Activated CD4-positive, alpha-beta T cell treated with anti-CD3 and anti-CD28 coated beads, Interleukin-2, amount 10 ng/mL, durations not matched to agents 7 days and 5 days (primary cell): ENCODE measurements around the gene HEG1. TPM values are rescaled to one million over a fixed set of nuclear protein-coding genes. Genes with fewer than 3 reads are reported as not detected.

Source experiments
- CTCF ChIA-PET: fragments of 350-600 bp; sonication (Branson Sonifier 250); formaldehyde crosslinking; loops from one replicate; lab custom pipeline; 2021; ENCODE audit warnings: antibody characterized with exemption; lab: Charles Lee
- POLR2A ChIA-PET: fragments of 350-600 bp; sonication (Branson Sonifier 250); formaldehyde crosslinking; loops from one replicate; lab custom pipeline; 2021; ENCODE audit warnings: antibody characterized with exemption; lab: Charles Lee
- DNase-seq: peaks from one replicate; pipeline ENCODE4 v3.0.0-alpha.2; 2020
- H3K27ac Mint-ChIP-seq: one replicate; pipeline ENCODE4 v1.8.0; 2021; ENCODE audit warnings: mild to moderate bottlenecking, moderate library complexity, mixed read lengths
- H3K27me3 Mint-ChIP-seq: one replicate; pipeline ENCODE4 v1.8.0; 2021; ENCODE audit warnings: mixed read lengths
- H3K36me3 Mint-ChIP-seq: one replicate; pipeline ENCODE4 v1.8.0; 2021; ENCODE audit warnings: low read depth, mixed read lengths
- H3K4me1 Mint-ChIP-seq: one replicate; pipeline ENCODE4 v1.8.0; 2021; ENCODE audit warnings: mixed read lengths
- H3K4me3 Mint-ChIP-seq: one replicate; pipeline ENCODE4 v1.8.0; 2021; ENCODE audit warnings: mild to moderate bottlenecking, moderate library complexity, mixed read lengths
- H3K9me3 Mint-ChIP-seq: one replicate; pipeline ENCODE4 v1.8.0; 2021; ENCODE audit warnings: mixed read lengths
- total RNA-seq, 2 experiments: library from RNA; stranded (reverse); gene quantifications; one replicate each; pipeline ENCODE4 v1.2.3, GENCODE V29; 2021

Gene HEG1
- total RNA-seq, 2 experiments from 2014 or later: 26.6 to 30.4 TPM

GRCh38 chr3:125079675-125080045, 23.9 kb upstream of the HEG1 start:
- DNase-seq: no peak
- Mint-ChIP-seq H3K27ac (no peak overlapping the region), H3K4me1 (peaks cover 5% of the 10 kb centered on the region), H3K4me3 (no peak overlapping the region), H3K27me3 (peaks cover 11% of the 10 kb centered on the region), H3K36me3 (no peaks in the 10 kb centered on the region), H3K9me3 (no peaks in the 10 kb centered on the region)
- CTCF ChIA-PET: interaction anchor here (0.9 kb wide), 1 partner anchor 16 kb away, joined by 3 read pairs; no protein-coding TSS in a partner anchor
- POLR2A ChIA-PET: interaction anchor here (0.7 to 0.9 kb wide), 2 partner anchors 9 to 10 kb away, joined by 3 to 4 read pairs; no protein-coding TSS in a partner anchor

DNA sequence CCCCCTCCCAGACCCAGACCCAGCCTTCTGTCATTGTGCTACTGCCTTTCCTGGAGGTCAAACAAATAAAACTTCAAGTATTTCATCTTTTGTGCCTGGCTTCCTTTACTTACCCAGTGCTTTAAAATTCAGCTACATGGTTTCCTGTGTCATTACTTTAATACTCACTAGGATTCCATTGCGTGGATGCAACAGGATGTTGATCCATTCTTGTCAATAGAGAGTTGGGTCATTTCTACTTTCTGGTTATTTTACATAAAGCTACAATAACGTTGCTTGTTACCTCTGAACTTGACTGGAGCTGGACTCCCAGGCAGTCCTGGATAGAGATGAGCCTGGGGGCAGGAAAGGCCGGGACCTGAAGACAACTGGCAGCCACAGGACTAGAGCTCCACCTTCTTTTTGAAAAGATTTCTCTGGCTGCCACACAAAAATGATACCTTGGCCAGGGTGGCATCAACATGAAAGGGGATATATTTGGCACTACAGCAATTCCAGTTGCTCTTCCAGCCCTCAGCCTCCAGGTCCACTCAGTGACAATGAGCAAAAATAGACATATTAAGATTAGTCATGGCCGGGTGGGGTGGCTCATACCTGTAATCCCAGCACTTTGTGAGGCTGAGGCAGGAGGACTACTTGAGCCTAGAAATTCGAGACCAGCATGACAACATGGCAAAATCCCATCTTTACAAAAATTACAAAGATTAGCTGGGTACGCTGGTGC, 23.3 kb upstream of the HEG1 start:
- CTCF ChIA-PET: interaction anchor here (0.9 kb wide), 1 partner anchor 15 kb away, joined by 3 read pairs; no protein-coding TSS in a partner anchor
- DNase-seq: no peak
- Mint-ChIP-seq H3K27ac (no peak overlapping the region), H3K27me3 (peaks cover 11% of the 10 kb centered on the region), H3K4me3 (no peak overlapping the region), H3K36me3 (no peaks in the 10 kb centered on the region), H3K9me3 (no peaks in the 10 kb centered on the region), H3K4me1 (peaks cover 5% of the 10 kb centered on the region)
- POLR2A ChIA-PET: interaction anchor here (0.7 to 0.9 kb wide), 2 partner anchors 9 kb away, joined by 3 to 4 read pairs; no protein-coding TSS in a partner anchor

DNA sequence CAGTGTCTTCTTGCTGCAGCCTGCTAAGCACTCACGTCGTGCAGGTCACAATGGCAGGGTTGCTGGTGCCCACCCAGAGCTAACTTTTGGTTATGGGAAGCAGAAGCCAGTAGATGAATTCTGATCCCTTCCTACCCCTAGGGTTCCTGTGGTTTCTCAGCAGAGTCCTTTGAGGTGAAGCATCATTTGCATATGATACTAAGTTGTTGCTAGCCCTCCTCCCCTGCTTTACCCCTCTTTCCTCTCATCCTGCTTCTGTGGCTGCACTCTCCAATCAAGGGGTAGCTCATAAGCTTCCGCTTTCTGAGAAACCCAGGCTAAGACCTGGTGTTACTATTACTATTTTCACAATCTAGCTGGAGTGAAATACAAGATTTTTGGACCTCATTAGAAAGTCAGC, 22.1 kb upstream of the HEG1 start:
- no peak for DNase-seq
- Mint-ChIP-seq H3K9me3 (no peaks in the 10 kb centered on the region), H3K4me3 (no peak overlapping the region), H3K27ac (no peak overlapping the region), H3K4me1 (peaks cover 5% of the 10 kb centered on the region), H3K27me3 (peaks cover 11% of the 10 kb centered on the region), H3K36me3 (no peaks in the 10 kb centered on the region)
- CTCF ChIA-PET: no interaction called here
- POLR2A ChIA-PET: no interaction called here

DNA sequence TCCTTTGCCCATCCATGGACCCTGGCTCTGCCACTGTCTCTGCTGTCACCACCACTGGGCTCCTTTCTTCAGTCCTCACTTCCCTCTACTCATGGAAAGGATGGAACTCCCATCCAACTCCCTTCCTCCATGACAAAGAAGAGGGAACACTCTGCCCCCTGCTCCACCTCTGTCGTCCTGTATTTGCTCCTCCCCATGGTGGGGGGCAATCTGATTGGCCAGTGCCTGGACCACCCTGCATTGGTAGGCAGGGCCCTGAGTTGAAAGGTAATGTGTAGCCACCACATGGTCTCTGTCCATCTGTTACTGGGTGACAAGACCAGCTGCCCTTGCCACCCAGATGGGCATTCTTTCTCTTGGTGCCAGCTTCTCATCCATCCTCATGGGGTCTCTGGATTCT, 20.7 kb upstream of the HEG1 start:
- POLR2A ChIA-PET: no interaction called here
- Mint-ChIP-seq H3K36me3 (no peaks in the 10 kb centered on the region), H3K4me3 (no peak overlapping the region), H3K27me3 (peaks cover 8% of the 10 kb centered on the region), H3K9me3 (no peaks in the 10 kb centered on the region), H3K4me1 (peaks cover 5% of the 10 kb centered on the region), H3K27ac (peak overlapping the region; percentile 50)
- CTCF ChIA-PET: interaction anchor here (1.5 kb wide), 1 partner anchor 14 kb away, joined by 4 read pairs; no protein-coding TSS in a partner anchor
- no peak for DNase-seq

- Mint-ChIP-seq H3K9me3 (no peaks in the 10 kb centered on the region), H3K27ac (no peak overlapping the region), H3K27me3 (peaks cover 8% of the 10 kb centered on the region), H3K4me3 (no peak overlapping the region), H3K36me3 (no peaks in the 10 kb centered on the region), H3K4me1 (peaks cover 5% of the 10 kb centered on the region)
- POLR2A ChIA-PET: no interaction called here
- CTCF ChIA-PET: interaction anchor here (0.6 to 1.5 kb wide), 2 partner anchors 13 to 48 kb away, joined by 3 to 4 read pairs; no protein-coding TSS in a partner anchor
- no peak for DNase-seq
Measured at GRCh38 chr3:125075738-125076137, 19.9 kb upstream of the HEG1 start.

DNA sequence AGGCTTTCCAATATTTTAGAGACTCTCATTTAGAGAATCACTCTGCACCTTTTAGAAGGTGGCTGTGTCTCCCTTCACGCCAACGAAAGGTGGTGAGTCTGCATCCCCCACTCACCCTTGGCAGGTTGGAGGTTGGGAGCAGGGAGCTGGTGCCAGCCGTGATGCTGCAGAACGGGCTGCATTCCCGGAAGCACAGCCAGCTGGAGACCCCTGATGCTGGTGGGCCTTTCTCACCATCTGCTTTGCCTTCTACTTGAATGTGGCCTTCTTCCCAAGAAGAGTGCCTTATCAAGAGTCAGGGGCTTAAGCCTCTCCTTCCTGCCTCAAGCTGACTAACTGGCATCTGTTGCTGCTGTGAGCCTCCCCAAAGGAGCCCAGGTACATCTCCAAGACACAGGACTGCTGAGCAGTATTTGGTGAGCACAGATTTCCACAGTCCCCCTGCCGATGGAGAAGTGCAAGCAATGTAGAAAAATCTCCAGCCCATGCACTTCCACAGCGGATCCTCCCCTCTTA, 17.7 kb upstream of the HEG1 start:
- Mint-ChIP-seq H3K36me3 (no peaks in the 10 kb centered on the region), H3K4me3 (no peak overlapping the region), H3K27ac (no peak overlapping the region), H3K9me3 (no peaks in the 10 kb centered on the region), H3K4me1 (peaks cover 14% of the 10 kb centered on the region), H3K27me3 (peaks cover 10% of the 10 kb centered on the region)
- POLR2A ChIA-PET: no interaction called here
- DNase-seq: no peak
- CTCF ChIA-PET: interaction anchor here (0.6 to 1.3 kb wide), 3 partner anchors 9 to 126 kb away, joined by 3 read pairs; no protein-coding TSS in a partner anchor

DNA sequence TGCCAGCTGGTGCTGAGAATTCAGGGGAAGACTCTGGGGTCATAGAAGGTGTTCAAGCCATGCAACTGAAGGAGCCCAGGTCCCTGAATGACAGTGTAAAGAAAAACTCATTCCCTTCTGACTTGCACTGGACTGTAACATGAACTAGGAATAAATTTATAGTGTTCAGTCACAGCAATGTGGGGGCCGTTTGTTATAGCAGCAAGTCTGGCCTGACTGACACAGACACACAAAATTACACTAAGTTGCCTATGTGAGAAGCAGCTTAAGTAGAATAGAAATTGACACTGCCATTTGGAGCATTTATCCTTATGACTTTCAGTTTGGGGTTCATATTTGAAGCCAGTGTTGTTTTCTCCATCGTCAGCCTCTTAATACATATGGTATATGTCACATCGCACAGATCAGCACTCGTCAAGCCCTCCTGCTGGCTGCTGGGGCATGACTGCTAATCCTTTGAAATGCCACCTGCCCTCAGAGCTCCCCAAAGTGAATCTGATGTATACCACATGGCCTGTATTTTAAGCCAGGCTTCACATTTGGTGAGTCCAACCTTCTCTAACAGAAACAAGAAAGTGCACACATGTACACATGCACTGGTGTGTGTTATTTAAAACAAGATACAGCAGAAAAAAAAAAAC, 17.1 kb upstream of the HEG1 start:
- Mint-ChIP-seq H3K9me3 (no peaks in the 10 kb centered on the region), H3K36me3 (no peaks in the 10 kb centered on the region), H3K27ac (no peak overlapping the region), H3K4me3 (no peak overlapping the region), H3K4me1 (peaks cover 10% of the 10 kb centered on the region), H3K27me3 (peaks cover 10% of the 10 kb centered on the region)
- CTCF ChIA-PET: interaction anchor here (0.6 to 0.7 kb wide), 2 partner anchors 10 to 126 kb away, joined by 3 read pairs; no protein-coding TSS in a partner anchor
- no peak for DNase-seq
- POLR2A ChIA-PET: no interaction called here

DNA sequence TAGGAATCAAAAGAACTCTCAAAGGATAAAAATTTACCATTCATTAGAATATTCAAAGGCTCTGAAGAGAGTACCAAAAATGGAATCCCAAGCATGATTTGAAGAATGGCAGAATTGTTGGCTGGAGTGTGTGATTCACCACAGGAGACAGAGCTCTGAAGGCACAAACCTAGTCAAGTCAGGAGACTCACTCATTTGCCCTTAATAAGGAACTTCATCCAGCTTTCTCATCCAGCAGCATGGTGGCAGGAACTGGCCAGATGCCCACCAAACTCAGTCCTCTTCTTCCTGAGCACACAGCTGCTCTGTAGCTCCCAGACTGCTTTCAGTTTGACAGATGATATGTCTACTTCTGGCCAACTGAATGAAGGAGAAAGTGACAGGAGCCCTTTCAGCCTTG, 16.5 kb upstream of the HEG1 start:
- Mint-ChIP-seq H3K9me3 (no peaks in the 10 kb centered on the region), H3K27me3 (peaks cover 13% of the 10 kb centered on the region), H3K27ac (no peak overlapping the region), H3K4me3 (no peak overlapping the region), H3K36me3 (no peaks in the 10 kb centered on the region), H3K4me1 (peaks cover 9% of the 10 kb centered on the region)
- POLR2A ChIA-PET: no interaction called here
- CTCF ChIA-PET: interaction anchor here (0.5 kb wide), 1 partner anchor 681 kb away, joined by 4 read pairs; no protein-coding TSS in a partner anchor
- no peak for DNase-seq

GRCh38 chr3:125069968-125070745, 14.4 kb upstream of the HEG1 start:
- POLR2A ChIA-PET: interaction anchor here (0.6 to 0.7 kb wide), 2 partner anchors 10 to 18 kb away, joined by 3 read pairs; no protein-coding TSS in a partner anchor
- peak overlapping the region; percentile 33 for H3K27ac Mint-ChIP-seq
- CTCF ChIA-PET: interaction anchor here (0.6 to 1.6 kb wide), 2 partner anchors 13 to 31 kb away, joined by 3 to 6 read pairs; no protein-coding TSS in a partner anchor

GRCh38 chr3:125069452-125069851, 13.7 kb upstream of the HEG1 start:
- Mint-ChIP-seq H3K4me1 (peaks cover 9% of the 10 kb centered on the region), H3K9me3 (no peaks in the 10 kb centered on the region), H3K27ac (no peak overlapping the region), H3K36me3 (no peaks in the 10 kb centered on the region), H3K4me3 (no peak overlapping the region), H3K27me3 (peaks cover 14% of the 10 kb centered on the region)
- ChIA-PET CTCF (interaction anchor here (0.6 kb wide), 1 partner anchor 30 kb away, joined by 3 read pairs; no protein-coding TSS in a partner anchor), POLR2A (interaction anchor here (0.6 to 0.7 kb wide), 2 partner anchors 10 to 17 kb away, joined by 3 read pairs; no protein-coding TSS in a partner anchor)
- DNase-seq: no peak

More at GRCh38 chr3:125069968-125070745, 14.4 kb upstream of the HEG1 start:
- DNase-seq: no peak
- H3K27me3 Mint-ChIP-seq: peaks cover 12% of the 10 kb centered on the region
- H3K36me3 Mint-ChIP-seq: no peaks in the 10 kb centered on the region
- no peaks in the 10 kb centered on the region for H3K9me3 Mint-ChIP-seq
- no peak overlapping the region for H3K4me3 Mint-ChIP-seq
- H3K4me1 Mint-ChIP-seq: peaks cover 9% of the 10 kb centered on the region

DNA sequence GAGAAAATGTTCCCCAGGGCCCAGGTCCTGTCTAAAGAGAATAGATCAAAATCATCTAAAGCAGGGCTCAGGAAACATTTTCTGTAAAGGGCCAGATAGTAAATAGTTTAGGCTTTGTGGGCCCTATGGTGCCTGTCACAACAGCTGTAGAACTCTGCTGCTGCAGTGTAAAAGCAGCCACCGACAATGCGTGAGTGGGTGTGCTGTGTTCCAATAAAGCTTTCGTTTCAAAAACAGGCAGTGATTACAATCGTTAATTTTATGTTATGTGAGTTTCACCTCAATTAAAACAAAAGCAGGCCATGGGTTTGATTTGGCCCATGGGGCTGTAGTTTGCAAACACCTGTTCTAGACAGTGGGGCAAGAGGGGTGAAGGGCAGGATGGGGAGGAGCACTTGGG, 12.5 kb upstream of the HEG1 start:
- CTCF ChIA-PET: no interaction called here
- DNase-seq: no peak
- H3K4me1 Mint-ChIP-seq: peaks cover 9% of the 10 kb centered on the region
- H3K9me3 Mint-ChIP-seq: no peaks in the 10 kb centered on the region
- POLR2A ChIA-PET: no interaction called here
- no peak overlapping the region for H3K27ac Mint-ChIP-seq
- peaks cover 25% of the 10 kb centered on the region for H3K27me3 Mint-ChIP-seq
- no peak overlapping the region for H3K4me3 Mint-ChIP-seq
- no peaks in the 10 kb centered on the region for H3K36me3 Mint-ChIP-seq

DNA sequence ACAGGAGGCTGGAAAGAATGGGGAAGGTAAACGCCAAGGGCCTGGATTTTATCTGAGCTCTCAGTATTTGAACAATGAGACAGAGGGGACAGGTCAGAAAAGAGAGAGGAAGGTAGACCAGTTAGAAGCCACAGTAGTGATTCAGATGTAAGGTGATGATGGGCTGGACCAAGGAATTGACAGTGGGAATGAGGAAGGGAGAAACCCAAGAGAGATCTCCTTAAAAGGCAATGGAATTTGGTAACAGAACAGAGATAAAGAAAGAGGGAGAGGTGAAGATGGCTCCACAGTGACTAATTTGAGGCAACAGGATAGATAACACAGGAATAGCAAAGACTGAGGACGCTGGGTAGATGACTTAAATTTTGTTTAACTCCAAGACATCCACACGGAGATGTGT, 11.4 kb upstream of the HEG1 start:
- no peak overlapping the region for H3K4me3 Mint-ChIP-seq
- no peak for DNase-seq
- ChIA-PET CTCF (no interaction called here), POLR2A (no interaction called here)
- H3K27me3 Mint-ChIP-seq: peaks cover 32% of the 10 kb centered on the region
- H3K9me3 Mint-ChIP-seq: no peaks in the 10 kb centered on the region
- no peaks in the 10 kb centered on the region for H3K36me3 Mint-ChIP-seq
- H3K27ac Mint-ChIP-seq: no peak overlapping the region
- H3K4me1 Mint-ChIP-seq: peaks cover 9% of the 10 kb centered on the region
